22Rv1 (cell line): Measurements from ENCODE around the gene CDX1.

Source experiments
- H3K27ac ChIP-seq: fragments of 450-650 bp; 2 replicates; pipeline ENCODE4 v1.5.1; 2017
- CTCF ChIP-seq: fragments of 450-650 bp; IDR thresholded peaks from 2 replicates; pipeline ENCODE4 v1.5.1; 2017; ENCODE audit warnings: mild to moderate bottlenecking
- ZFX ChIP-seq: fragments of 450-650 bp; IDR thresholded peaks from 2 replicates; pipeline ENCODE4 v1.6.1; 2017; ENCODE audit warnings: antibody characterized with exemption, borderline replicate concordance

The CDX1 gene

GRCh38 chr5:150218693-150219035 lies 52.1 kb downstream of the CDX1 start:
- H3K27ac ChIP-seq, result no peak overlapping the region
- TF ChIP-seq ZFX (no peak), CTCF (no peak)

DNA sequence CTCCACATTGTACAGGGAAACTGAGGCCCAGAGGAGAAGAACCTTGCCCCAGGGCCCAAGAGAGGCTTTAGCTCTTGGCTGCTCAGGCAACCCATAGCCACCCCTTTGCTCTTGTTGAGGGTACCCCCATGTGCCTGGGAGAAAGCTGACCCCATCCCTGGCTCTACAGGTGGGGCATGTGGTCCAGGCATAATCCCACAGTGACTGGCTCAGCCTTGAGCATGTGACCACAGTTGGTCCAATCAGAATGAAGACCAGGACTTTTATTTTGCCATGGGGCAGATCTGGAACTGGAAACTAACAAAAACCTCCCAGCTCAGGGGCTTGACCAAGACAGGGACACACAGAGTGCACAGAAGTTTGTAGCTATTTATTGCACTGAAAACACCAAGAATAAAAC lies 52.6 kb downstream of the CDX1 start:
- H3K27ac ChIP-seq, result no peak overlapping the region
- TF ChIP-seq CTCF, result no peak
- no peak for TF ChIP-seq ZFX

- TF ChIP-seq CTCF, result no peak
- TF ChIP-seq ZFX, result no peak
- H3K27ac ChIP-seq, result no peak overlapping the region
Measured at GRCh38 chr5:150219861-150220260, 53.3 kb downstream of the CDX1 start.

DNA sequence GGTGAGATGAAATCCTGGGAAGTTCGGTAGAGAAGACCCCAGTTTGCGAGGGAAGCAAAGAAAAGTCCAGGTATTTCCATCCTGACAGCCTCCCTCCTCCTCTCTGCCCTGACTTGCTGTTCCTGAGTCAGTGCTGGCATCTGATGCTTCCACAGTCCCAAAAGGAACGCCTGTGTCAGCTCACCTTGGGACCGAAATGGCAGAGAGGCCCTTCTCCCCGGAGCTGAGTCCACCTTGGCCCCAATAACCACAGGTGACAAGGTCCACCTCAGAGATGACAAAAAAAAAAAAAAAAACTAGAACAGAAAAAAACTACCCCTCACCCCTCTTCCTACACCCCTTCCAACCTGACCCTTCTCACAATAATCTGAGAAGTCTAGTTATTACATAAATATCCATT lies 54.9 kb downstream of the CDX1 start:
- no peak for TF ChIP-seq ZFX
- TF ChIP-seq CTCF, result no peak
- H3K27ac ChIP-seq, result no peak overlapping the region

GRCh38 chr5:150222906-150223305 lies 56.3 kb downstream of the CDX1 start:
- H3K27ac ChIP-seq, result no peak overlapping the region
- TF ChIP-seq ZFX (no peak), CTCF (no peak)

DNA sequence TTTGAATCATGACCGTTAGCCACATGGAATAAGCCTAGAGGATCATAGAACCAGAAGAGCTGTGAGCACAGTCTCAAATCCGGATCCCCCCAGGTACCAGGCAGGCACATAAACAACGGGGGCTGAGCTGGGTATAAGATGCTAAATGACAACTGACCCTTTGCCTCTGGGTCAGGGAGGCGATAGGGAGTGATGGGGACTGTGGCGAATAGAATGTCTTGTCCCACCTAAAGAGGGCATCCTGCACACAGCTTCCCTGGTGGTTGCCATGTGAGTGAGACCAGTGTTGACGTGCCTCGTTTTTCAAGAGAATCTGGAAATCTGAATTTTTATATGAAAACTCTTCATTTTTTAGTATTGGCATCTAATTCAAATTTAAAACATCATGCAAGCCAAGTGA lies 56.9 kb downstream of the CDX1 start:
- H3K27ac ChIP-seq, result no peak overlapping the region
- TF ChIP-seq CTCF (no peak), ZFX (no peak)

- H3K27ac ChIP-seq, result no peak overlapping the region
- TF ChIP-seq CTCF, result no peak
- TF ChIP-seq ZFX, result no peak
Measured at GRCh38 chr5:150224483-150225027, 58.0 kb downstream of the CDX1 start.
